Nephron progenitor cell (in vitro differentiated cells): ENCODE results near the gene FCAMR.

ENCODE experiments used
- DNase-seq: peaks from one replicate; pipeline ENCODE4 v3.0.0; 2021
- H3K27ac Mint-ChIP-seq: 2 replicates; pipeline ENCODE4 v1.8.0; 2021; ENCODE audit warnings: mild to moderate bottlenecking, moderate library complexity, mixed read lengths
- H3K27me3 Mint-ChIP-seq: 2 replicates; pipeline ENCODE4 v1.8.0; 2021; ENCODE audit warnings: mild to moderate bottlenecking, low read depth, mixed read lengths; ENCODE audit not compliant: poor library complexity
- H3K36me3 Mint-ChIP-seq: 2 replicates; pipeline ENCODE4 v1.8.0; 2021; ENCODE audit warnings: low read depth, mixed read lengths
- H3K4me1 Mint-ChIP-seq: 2 replicates; pipeline ENCODE4 v1.8.0; 2021; ENCODE audit warnings: mixed read lengths
- H3K4me3 Mint-ChIP-seq: 2 replicates; pipeline ENCODE4 v1.8.0; 2021; ENCODE audit warnings: mild to moderate bottlenecking, moderate library complexity, mixed read lengths
- H3K9me3 Mint-ChIP-seq: 2 replicates; pipeline ENCODE4 v1.8.0; 2021; ENCODE audit warnings: mild to moderate bottlenecking, moderate library complexity, mixed read lengths
- CTCF ChIP-seq: fragments of 200-600 bp; sonication (generic); IDR thresholded peaks from 2 replicates; pipeline ENCODE4 v1.5.0; 2021; ENCODE audit warnings: antibody characterized with exemption

FCAMR gene

GRCh38 chr1:206969090-206969489, 1.2 kb downstream of the FCAMR start:
- DNase-seq: no peak
- H3K4me1 Mint-ChIP-seq: no peaks in the 10 kb centered on the region
- H3K27me3 Mint-ChIP-seq: peaks cover 47% of the 10 kb centered on the region
- H3K9me3 Mint-ChIP-seq: peaks cover 8% of the 10 kb centered on the region
- H3K36me3 Mint-ChIP-seq: no peaks in the 10 kb centered on the region
- no peak overlapping the region for H3K27ac Mint-ChIP-seq
- TF ChIP-seq CTCF: no peak
- H3K4me3 Mint-ChIP-seq: no peak overlapping the region

- Mint-ChIP-seq H3K4me3 (no peak overlapping the region), H3K27me3 (peaks cover 37% of the 10 kb centered on the region), H3K4me1 (no peaks in the 10 kb centered on the region), H3K27ac (peak overlapping the region; percentile 75), H3K9me3 (peaks cover 8% of the 10 kb centered on the region), H3K36me3 (no peaks in the 10 kb centered on the region)
- DNase-seq: no peak
- no peak for TF ChIP-seq CTCF
These were observed 3.0 kb downstream of the FCAMR start for GRCh38 chr1:206967096-206967849.

GRCh38 chr1:206965781-206966180, 4.5 kb downstream of the FCAMR start:
- TF ChIP-seq CTCF: no peak
- no peaks in the 10 kb centered on the region for H3K36me3 Mint-ChIP-seq
- no peaks in the 10 kb centered on the region for H3K4me1 Mint-ChIP-seq
- H3K9me3 Mint-ChIP-seq: peaks cover 8% of the 10 kb centered on the region
- H3K4me3 Mint-ChIP-seq: no peak overlapping the region
- H3K27ac Mint-ChIP-seq: no peak overlapping the region
- no peak for DNase-seq
- H3K27me3 Mint-ChIP-seq: peaks cover 33% of the 10 kb centered on the region

- DNase-seq: no peak
- H3K27ac Mint-ChIP-seq: no peak overlapping the region
- no peak overlapping the region for H3K4me3 Mint-ChIP-seq
- H3K4me1 Mint-ChIP-seq: no peaks in the 10 kb centered on the region
- peaks cover 8% of the 10 kb centered on the region for H3K9me3 Mint-ChIP-seq
- H3K27me3 Mint-ChIP-seq: peaks cover 15% of the 10 kb centered on the region
- TF ChIP-seq CTCF: no peak
- no peaks in the 10 kb centered on the region for H3K36me3 Mint-ChIP-seq
These were observed 6.5 kb downstream of the FCAMR start for GRCh38 chr1:206963740-206964139.

- Mint-ChIP-seq H3K4me3 (no peak overlapping the region), H3K36me3 (no peaks in the 10 kb centered on the region), H3K27me3 (peaks cover 15% of the 10 kb centered on the region), H3K4me1 (no peaks in the 10 kb centered on the region), H3K9me3 (peaks cover 8% of the 10 kb centered on the region), H3K27ac (no peak overlapping the region)
- no peak for TF ChIP-seq CTCF
- no peak for DNase-seq
These were observed 7.0 kb downstream of the FCAMR start for GRCh38 chr1:206963119-206963712.

- DNase-seq: no peak
- TF ChIP-seq CTCF: no peak
- peaks cover 15% of the 10 kb centered on the region for H3K27me3 Mint-ChIP-seq
- H3K4me3 Mint-ChIP-seq: no peak overlapping the region
- H3K27ac Mint-ChIP-seq: no peak overlapping the region
- H3K9me3 Mint-ChIP-seq: peaks cover 8% of the 10 kb centered on the region
- H3K4me1 Mint-ChIP-seq: peaks cover 8% of the 10 kb centered on the region
- H3K36me3 Mint-ChIP-seq: no peaks in the 10 kb centered on the region
These were observed 8.0 kb downstream of the FCAMR start for GRCh38 chr1:206962272-206962671.
